CD4-positive, CD25-positive, alpha-beta regulatory T cell (primary cell): ENCODE data around the gene NTRK2. TPM values are rescaled to one million over a fixed set of nuclear protein-coding genes. Genes with fewer than 3 reads are reported as not detected.

Experiments
- ATAC-seq, 2 donors: fragments of 150-1000 bp; cut with Tn5 transposase; one replicate each; pipeline ENCODE4 v1.10.0; 2021; ENCODE audit warnings: low read depth in 2 of 2, moderate number of reproducible peaks in 2 of 2, moderate library complexity in 1 of 2
- DNase-seq, 3 donors: peaks; one replicate each; pipeline versions ENCODE4 v3.0.0 to v3.0.0-alpha.2; 2012 to 2022; ENCODE audit warnings: mixed read lengths in 1 of 3
- H3K27ac ChIP-seq: one replicate; pipeline ENCODE4 v1.7.0; 2013; ENCODE audit warnings: mild to moderate bottlenecking, low read length; ENCODE audit not compliant: insufficient read depth, poor library complexity, severe bottlenecking
- H3K27me3 ChIP-seq: one replicate; pipeline ENCODE4 v1.7.0; 2013; ENCODE audit warnings: low read length; ENCODE audit not compliant: control insufficient read depth, insufficient read depth
- H3K36me3 ChIP-seq: one replicate; pipeline ENCODE4 v1.7.0; 2013; ENCODE audit warnings: mild to moderate bottlenecking, low read length, moderate library complexity; ENCODE audit not compliant: control insufficient read depth, insufficient read depth
- H3K4me1 ChIP-seq: 2 replicates; pipeline ENCODE4 v1.7.0; 2013; ENCODE audit warnings: mild to moderate bottlenecking, low read length; ENCODE audit not compliant: insufficient read depth, control insufficient read depth, poor library complexity, severe bottlenecking
- H3K4me3 ChIP-seq: one replicate; pipeline ENCODE4 v1.7.0; 2013; ENCODE audit warnings: low read depth, mild to moderate bottlenecking, low read length, moderate library complexity
- H3K9me3 ChIP-seq, 2 experiments: 1 replicate in 1 of 2; 2 replicates in 1 of 2; pipeline ENCODE4 v1.7.0; 2013; ENCODE audit warnings: low read length in 2 of 2, mild to moderate bottlenecking in 1 of 2, moderate library complexity in 1 of 2; ENCODE audit not compliant: control insufficient read depth in 2 of 2
- H3K27ac Mint-ChIP-seq, 3 donors: one replicate each; pipeline ENCODE4 v1.8.0; 2020 to 2022; ENCODE audit warnings: mild to moderate bottlenecking in 3 of 3, mixed read lengths in 3 of 3, moderate library complexity in 2 of 3
- H3K27me3 Mint-ChIP-seq: one replicate; pipeline ENCODE4 v1.8.0; 2022; ENCODE audit warnings: mild to moderate bottlenecking, mixed read lengths
- H3K36me3 Mint-ChIP-seq: one replicate; pipeline ENCODE4 v1.8.0; 2020; ENCODE audit warnings: mixed read lengths
- H3K4me1 Mint-ChIP-seq, 4 donors: one replicate each; pipeline ENCODE4 v1.8.0; 2020 to 2022; ENCODE audit warnings: mixed read lengths in 4 of 4, mild to moderate bottlenecking in 1 of 4
- H3K4me3 Mint-ChIP-seq, 4 donors: one replicate each; pipeline ENCODE4 v1.8.0; 2020 to 2022; ENCODE audit warnings: mild to moderate bottlenecking in 4 of 4, mixed read lengths in 4 of 4, moderate library complexity in 3 of 4
- H3K9me3 Mint-ChIP-seq, 7 donors: one replicate each; pipeline ENCODE4 v1.8.0; 2020 to 2022; ENCODE audit warnings: mixed read lengths in 7 of 7, mild to moderate bottlenecking in 3 of 7, moderate library complexity in 2 of 7
- polyA plus RNA-seq, 4 donors: library from polyadenylated mRNA; unstranded; fragments of 300-500 nt; fragmentation: Illumina TruSeq; gene quantifications; one replicate each; pipeline ENCODE4 v1.2.3, GENCODE V29; 2021
- total RNA-seq: library from RNA; stranded (reverse); gene quantifications from one replicate; pipeline ENCODE4 v1.2.3, GENCODE V29; 2022

The NTRK2 gene
- total and polyA plus RNA-seq, 5 donors from 2014 or later = 0.02 to 0.12 TPM; not detected in 3

DNA sequence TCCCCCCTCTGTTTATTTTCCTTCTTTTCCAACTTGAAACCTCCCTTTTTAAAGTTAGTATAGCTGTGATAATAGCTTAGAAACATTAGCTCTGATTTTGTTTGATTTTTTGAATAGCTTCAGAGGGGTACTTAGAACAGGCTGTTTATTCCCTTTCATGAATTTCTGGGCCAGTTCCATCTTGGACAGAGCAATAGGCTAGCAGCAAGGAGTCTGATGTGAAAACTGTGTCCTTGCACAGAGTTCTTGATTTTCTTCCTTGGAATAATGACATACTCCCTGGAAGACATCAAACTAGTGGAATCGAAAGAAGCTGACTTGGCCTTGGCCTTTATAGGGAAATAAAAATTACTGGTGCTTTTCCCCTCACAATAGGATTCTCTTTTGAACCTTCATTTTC, 32.9 kb downstream of the NTRK2 start:
- H3K9me3 ChIP-seq = no peaks in the 10 kb centered on the region
- Mint-ChIP-seq H3K36me3 (no peaks in the 10 kb centered on the region), H3K4me3 (no peak overlapping the region), H3K9me3 (peaks cover 0 to 1% (median 0%) of the 10 kb centered on the region in 7 donors), H3K27me3 (peaks cover 4% of the 10 kb centered on the region), H3K27ac (no peak overlapping the region), H3K4me1 (no peaks in the 10 kb centered on the region)
- no peak for ATAC-seq
- H3K27me3 ChIP-seq = no peaks in the 10 kb centered on the region
- no peak for DNase-seq
- no peaks in the 10 kb centered on the region for H3K4me1 ChIP-seq
- no peak overlapping the region for H3K4me3 ChIP-seq
- H3K27ac ChIP-seq = no peak overlapping the region
- H3K36me3 ChIP-seq = no peaks in the 10 kb centered on the region

DNA sequence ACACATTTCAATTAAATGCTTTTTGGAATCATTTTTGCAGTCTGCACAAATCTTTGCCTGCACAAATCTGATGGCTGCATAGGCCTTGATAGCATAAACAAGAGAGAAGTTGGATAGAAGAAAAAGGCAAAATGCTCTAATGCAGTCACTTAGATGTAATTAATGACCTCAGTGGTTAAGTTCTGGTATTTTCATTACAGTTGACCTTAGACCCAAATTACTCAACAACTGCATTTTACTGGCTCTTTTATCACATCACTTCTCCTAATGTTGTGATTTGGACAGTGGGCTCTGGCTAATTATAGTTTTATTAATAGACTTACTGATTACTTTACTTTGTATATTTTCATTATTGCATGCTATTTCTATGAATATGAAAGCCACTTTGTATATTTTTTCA, 34.3 kb downstream of the NTRK2 start:
- ATAC-seq = no peak
- H3K4me3 Mint-ChIP-seq = no peak overlapping the region
- no peaks in the 10 kb centered on the region for H3K4me1 ChIP-seq

DNA sequence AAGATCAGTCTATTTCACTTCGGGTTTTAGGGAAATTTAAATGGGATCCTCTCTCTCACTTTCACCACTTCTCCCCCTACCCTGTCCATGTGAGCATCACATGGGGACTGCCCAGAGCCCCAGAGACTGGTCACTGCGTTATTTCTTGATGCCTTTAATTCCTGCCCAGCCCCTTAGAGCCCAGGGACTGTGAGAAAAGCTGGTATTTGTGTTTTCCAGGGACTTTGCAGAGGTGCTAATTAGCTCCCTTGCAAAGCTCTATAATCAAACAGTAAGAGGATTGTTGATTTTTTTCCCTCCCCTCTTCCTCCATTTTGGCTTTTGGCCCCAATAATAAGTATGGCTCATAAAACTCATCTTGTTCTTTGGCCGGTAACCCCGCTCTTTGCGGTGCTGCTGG, 35.6 kb downstream of the NTRK2 start:
- H3K27ac Mint-ChIP-seq = no peak overlapping the region

More for the DNA sequence above, 34.3 kb downstream of the NTRK2 start:
- peaks cover 0 to 2% (median 0%) of the 10 kb centered on the region in 7 donors for H3K9me3 Mint-ChIP-seq
- Histone ChIP-seq H3K4me3 (no peak overlapping the region), H3K27me3 (no peaks in the 10 kb centered on the region), H3K9me3 (no peaks in the 10 kb centered on the region), H3K27ac (no peak overlapping the region), H3K36me3 (no peaks in the 10 kb centered on the region)
- H3K36me3 Mint-ChIP-seq = no peaks in the 10 kb centered on the region
- H3K27ac Mint-ChIP-seq = no peak overlapping the region
- DNase-seq = no peak
- H3K4me1 Mint-ChIP-seq = no peaks in the 10 kb centered on the region
- H3K27me3 Mint-ChIP-seq = peaks cover 4% of the 10 kb centered on the region

DNA sequence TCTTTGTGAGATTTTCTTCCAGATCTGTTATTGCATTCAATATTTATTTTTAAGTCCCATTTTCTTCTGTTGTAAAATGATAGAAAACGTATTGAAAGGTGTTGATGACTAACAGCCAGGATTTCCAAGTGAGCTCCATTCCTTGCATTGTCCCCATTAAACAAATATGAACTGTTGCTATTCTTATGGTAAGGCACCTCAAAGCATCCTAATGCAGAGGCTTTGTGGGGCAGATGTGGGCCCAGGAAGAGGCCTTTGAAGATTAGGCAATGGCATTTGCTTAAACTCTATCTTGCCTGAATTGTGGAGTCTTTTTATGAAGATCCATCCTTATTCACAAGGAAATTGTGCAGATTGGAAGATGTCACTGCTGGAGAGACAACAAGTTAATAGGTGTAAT, 38.9 kb downstream of the NTRK2 start:
- H3K36me3 Mint-ChIP-seq = no peaks in the 10 kb centered on the region
- H3K27ac Mint-ChIP-seq = no peak overlapping the region
- peaks cover 0 to 3% (median 0%) of the 10 kb centered on the region in 7 donors for H3K9me3 Mint-ChIP-seq
- H3K27ac ChIP-seq = no peak overlapping the region
- H3K36me3 ChIP-seq = no peaks in the 10 kb centered on the region
- H3K4me1 Mint-ChIP-seq = no peaks in the 10 kb centered on the region
- no peak overlapping the region for H3K4me3 ChIP-seq
- no peaks in the 10 kb centered on the region for H3K27me3 ChIP-seq
- ATAC-seq = no peak
- peaks cover 8% of the 10 kb centered on the region for H3K27me3 Mint-ChIP-seq
- no peaks in the 10 kb centered on the region for H3K9me3 ChIP-seq
- no peaks in the 10 kb centered on the region for H3K4me1 ChIP-seq
- no peak overlapping the region for H3K4me3 Mint-ChIP-seq
- no peak for DNase-seq

More for the DNA sequence above, 35.6 kb downstream of the NTRK2 start:
- ATAC-seq = no peak
- no peaks in the 10 kb centered on the region for H3K4me1 ChIP-seq
- H3K4me3 ChIP-seq = no peak overlapping the region
- no peaks in the 10 kb centered on the region for H3K9me3 ChIP-seq
- H3K36me3 Mint-ChIP-seq = no peaks in the 10 kb centered on the region
- no peaks in the 10 kb centered on the region for H3K4me1 Mint-ChIP-seq
- H3K27ac ChIP-seq = no peak overlapping the region
- no peak for DNase-seq
- H3K9me3 Mint-ChIP-seq = peaks cover 0 to 3% (median 0%) of the 10 kb centered on the region in 7 donors
- no peak overlapping the region for H3K4me3 Mint-ChIP-seq
- H3K27me3 Mint-ChIP-seq = peaks cover 4% of the 10 kb centered on the region
- H3K36me3 ChIP-seq = no peaks in the 10 kb centered on the region
- H3K27me3 ChIP-seq = no peaks in the 10 kb centered on the region

DNA sequence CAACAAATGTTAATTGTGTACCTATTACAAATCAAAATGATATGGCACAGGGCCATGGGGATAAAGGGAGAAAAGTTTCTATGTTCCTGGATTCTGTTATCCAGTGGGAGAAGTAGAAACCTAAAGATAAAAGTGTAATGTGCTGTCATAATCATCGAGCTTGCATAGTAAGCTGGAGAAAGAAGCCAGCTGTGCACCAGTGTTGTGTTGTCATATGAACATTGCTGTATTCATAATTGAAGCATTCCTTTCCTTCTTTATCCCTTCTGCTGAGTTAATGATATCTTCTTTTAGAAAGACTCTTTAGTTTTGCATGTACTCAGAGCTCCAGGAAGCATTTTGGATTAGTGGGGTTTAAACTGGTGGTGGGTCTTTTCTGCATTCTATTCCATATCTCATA, 39.5 kb downstream of the NTRK2 start:
- no peak overlapping the region for H3K27ac ChIP-seq
- Mint-ChIP-seq H3K27me3 (peaks cover 8% of the 10 kb centered on the region), H3K9me3 (peaks cover 0 to 3% (median 0%) of the 10 kb centered on the region in 7 donors), H3K4me1 (no peaks in the 10 kb centered on the region), H3K27ac (no peak overlapping the region), H3K36me3 (no peaks in the 10 kb centered on the region), H3K4me3 (no peak overlapping the region)
- no peaks in the 10 kb centered on the region for H3K9me3 ChIP-seq
- ATAC-seq (no peak), DNase-seq (no peak)
- H3K4me1 ChIP-seq = no peaks in the 10 kb centered on the region
- H3K27me3 ChIP-seq = no peaks in the 10 kb centered on the region
- no peak overlapping the region for H3K4me3 ChIP-seq
- no peaks in the 10 kb centered on the region for H3K36me3 ChIP-seq

DNA sequence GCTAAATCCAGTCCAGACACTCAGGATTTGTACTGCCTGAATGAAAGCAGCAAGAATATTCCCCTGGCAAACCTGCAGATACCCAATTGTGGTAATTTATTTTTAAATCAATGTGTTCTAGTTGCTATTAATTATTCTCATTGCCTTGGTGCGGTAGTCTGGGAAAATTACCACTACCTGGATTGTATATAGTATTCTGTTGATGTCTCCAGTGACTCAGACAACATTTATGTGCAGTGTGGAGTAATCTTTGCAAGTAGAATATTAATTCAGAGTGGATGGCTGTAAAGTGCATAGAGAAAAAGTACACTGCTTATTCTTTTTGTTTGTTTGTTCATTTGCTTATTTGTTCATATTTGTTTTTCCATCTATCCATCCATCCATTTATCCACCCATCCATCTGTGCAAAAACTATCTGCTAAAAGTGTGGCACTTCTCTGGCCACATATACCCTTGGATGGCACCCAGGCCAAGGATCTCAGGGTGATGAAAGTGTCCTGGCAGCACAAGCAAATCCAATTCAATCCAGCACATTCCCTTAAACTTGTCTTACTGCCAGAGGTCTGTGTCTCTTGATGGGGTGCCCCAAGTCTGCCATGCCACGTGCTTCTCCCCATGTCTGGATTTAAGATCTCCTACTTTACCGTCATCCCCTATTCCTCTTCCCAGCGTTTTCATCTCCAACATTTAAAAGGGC, 41.3 kb downstream of the NTRK2 start:
- Mint-ChIP-seq H3K27ac (no peak overlapping the region), H3K27me3 (peaks cover 4% of the 10 kb centered on the region), H3K4me1 (no peaks in the 10 kb centered on the region), H3K4me3 (no peak overlapping the region), H3K36me3 (no peaks in the 10 kb centered on the region), H3K9me3 (peaks cover 0 to 4% (median 0%) of the 10 kb centered on the region in 7 donors)
- no peak for ATAC-seq
- H3K27me3 ChIP-seq = no peaks in the 10 kb centered on the region
- DNase-seq = no peak
- no peaks in the 10 kb centered on the region for H3K4me1 ChIP-seq
- H3K4me3 ChIP-seq = no peak overlapping the region
- H3K27ac ChIP-seq = no peak overlapping the region
- H3K9me3 ChIP-seq = no peaks in the 10 kb centered on the region
- no peaks in the 10 kb centered on the region for H3K36me3 ChIP-seq

DNA sequence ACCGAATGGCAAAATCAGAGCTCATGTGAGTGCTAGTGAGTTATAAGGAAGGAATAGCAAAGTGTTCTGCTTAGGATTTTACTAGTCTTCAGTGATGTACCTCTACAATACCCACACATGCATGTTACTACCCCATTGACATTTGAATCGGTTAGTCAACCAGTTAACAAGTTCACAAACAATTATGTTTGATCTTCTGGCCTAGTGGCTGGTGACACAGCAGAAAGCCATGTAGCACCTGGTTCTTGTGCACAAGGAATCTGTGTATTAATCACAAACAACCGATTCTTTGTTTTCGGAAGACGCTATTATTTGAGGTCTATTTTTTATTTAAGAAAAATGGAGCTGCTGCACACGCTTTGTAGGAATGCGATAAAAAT, 41.9 kb downstream of the NTRK2 start:
- no peak overlapping the region for H3K27ac Mint-ChIP-seq
- H3K4me1 Mint-ChIP-seq = no peaks in the 10 kb centered on the region
- no peaks in the 10 kb centered on the region for H3K36me3 Mint-ChIP-seq

DNA sequence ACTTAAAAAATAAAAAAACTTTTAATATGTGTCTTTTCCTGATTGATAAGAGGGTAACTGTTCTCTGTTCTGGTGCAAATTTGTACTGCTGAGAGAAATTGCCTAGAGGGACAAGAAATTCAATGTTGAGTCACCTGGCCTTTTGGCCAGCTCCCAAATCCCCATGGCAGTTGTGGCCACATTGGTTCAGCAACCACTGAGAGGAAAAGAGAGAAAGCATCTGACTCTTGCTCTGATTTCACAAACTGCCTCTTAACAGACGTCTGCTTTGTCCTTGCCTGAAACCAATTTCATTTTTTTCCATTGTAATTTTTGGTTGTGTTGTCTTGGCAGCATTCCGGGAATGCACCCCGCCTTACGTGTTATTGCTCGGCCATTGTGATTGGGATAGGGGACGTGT, 42.4 kb downstream of the NTRK2 start:
- H3K4me1 ChIP-seq = no peaks in the 10 kb centered on the region
- no peaks in the 10 kb centered on the region for H3K36me3 Mint-ChIP-seq
- H3K4me3 Mint-ChIP-seq = no peak overlapping the region
- H3K27me3 ChIP-seq = no peaks in the 10 kb centered on the region
- H3K27me3 Mint-ChIP-seq = peaks cover 4% of the 10 kb centered on the region
- peaks cover 0 to 4% (median 0%) of the 10 kb centered on the region in 7 donors for H3K9me3 Mint-ChIP-seq
- H3K27ac Mint-ChIP-seq = no peak overlapping the region
- no peaks in the 10 kb centered on the region for H3K36me3 ChIP-seq
- no peak overlapping the region for H3K27ac ChIP-seq
- H3K4me3 ChIP-seq = no peak overlapping the region
- DNase-seq (no peak), ATAC-seq (no peak)
- no peaks in the 10 kb centered on the region for H3K4me1 Mint-ChIP-seq
- no peaks in the 10 kb centered on the region for H3K9me3 ChIP-seq

More for the DNA sequence above, 41.9 kb downstream of the NTRK2 start:
- peaks cover 0 to 4% (median 0%) of the 10 kb centered on the region in 7 donors for H3K9me3 Mint-ChIP-seq
- ATAC-seq (no peak), DNase-seq (no peak)
- Histone ChIP-seq H3K36me3 (no peaks in the 10 kb centered on the region), H3K4me1 (no peaks in the 10 kb centered on the region), H3K27ac (no peak overlapping the region), H3K27me3 (no peaks in the 10 kb centered on the region), H3K9me3 (no peaks in the 10 kb centered on the region), H3K4me3 (no peak overlapping the region)
- peaks cover 4% of the 10 kb centered on the region for H3K27me3 Mint-ChIP-seq
- no peak overlapping the region for H3K4me3 Mint-ChIP-seq
